ENCODE data around the gene TRUB2. TPM values are rescaled to one million over a fixed set of nuclear protein-coding genes. Genes with fewer than 3 reads are reported as not detected.
A peak's percentile ranks its signal among the peaks of the same experiment; 100 is the strongest.

The TRUB2 gene
- total RNA-seq, 1 experiment from 2014 or later: 42.1 TPM

GRCh38 chr9:128341435-128341849 is 19.2 kb upstream of the TRUB2 start:
- ChIA-PET RAD21 (ENCODE audit: low non-redundant PET in 1 of 2, low total read pairs in 2 of 2, uncharacterized antibody in 2 of 2, unreplicated experiment in 2 of 2) (interaction anchor here (0.6 to 1.2 kb wide), 4 partner anchors 37 to 79 kb away, joined by 3 to 6 read pairs (median 3); partner anchors contain the start of gene CERCAM (in 1 of the 2)), CTCF (interaction anchor here (0.7 to 1.5 kb wide), 12 partner anchors 10 to 86 kb away, joined by 3 to 40 read pairs (median 4); partner anchors contain the start of gene URM1), POLR2A (interaction anchor here (0.7 to 1.3 kb wide), 4 partner anchors 30 to 314 kb away, joined by 3 to 9 read pairs (median 3); partner anchors contain the start of gene URM1)
- peak; percentile 79 for DNase-seq (ENCODE audit: low read depth, low spot score)
- H2AFZ ChIP-seq (ENCODE audit: low read depth, low read length, poor library complexity, severe bottlenecking): no peak overlapping the region
- H4K20me1 ChIP-seq (ENCODE audit: insufficient read depth): no peaks in the 10 kb centered on the region
- no peak for TF ChIP-seq POLR2AphosphoS5 (IDR thresholded peaks at IDR 0.05; ENCODE audit: low read depth, low read length)
- TF ChIP-seq ZFX (IDR thresholded peaks at IDR 0.05): no peak
- TF ChIP-seq SRF (IDR thresholded peaks at IDR 0.05; ENCODE audit: low read depth): no peak
- TF ChIP-seq TCF7L2 (IDR thresholded peaks at IDR 0.05; ENCODE audit: borderline replicate concordance, extremely low read depth, insufficient read depth, insufficient read length): peak; percentile 90
- no peak for TF ChIP-seq FOSL1 (IDR thresholded peaks at IDR 0.05; ENCODE audit: low read depth)
- TF ChIP-seq ZBTB33 (IDR thresholded peaks at IDR 0.05; ENCODE audit: extremely low read depth, insufficient replicate concordance, low read length): no peak
- TF ChIP-seq SIN3A (IDR thresholded peaks at IDR 0.05; ENCODE audit: low read depth): no peak
- peak; percentile 93 for TF ChIP-seq RAD21 (IDR thresholded peaks at IDR 0.05; ENCODE audit: low read depth)
- TF ChIP-seq YY1 (IDR thresholded peaks at IDR 0.05; ENCODE audit: extremely low read depth, insufficient replicate concordance, low read depth, low read length): peak; percentile 42
- TF ChIP-seq ZNF274 (IDR thresholded peaks at IDR 0.05; ENCODE audit: low read depth, low read length): no peak
- no peak for TF ChIP-seq SP1 (IDR thresholded peaks at IDR 0.05; ENCODE audit: low read depth)
- TF ChIP-seq CTCF (IDR thresholded peaks at IDR 0.05 in 2 of 3, conservative IDR thresholded peaks at IDR 0.05 in 1 of 3; ENCODE audit: borderline replicate concordance in 1 of 3, insufficient read depth in 1 of 3, low read depth in 2 of 3, low read length in 2 of 3): peak; percentile 64 to 86 (median 66)
- TF ChIP-seq EGR1 (IDR thresholded peaks at IDR 0.05; ENCODE audit: low read depth): no peak
- no peak for TF ChIP-seq CEBPB (IDR thresholded peaks at IDR 0.05; ENCODE audit: low read depth)
- TF ChIP-seq CBX3 (IDR thresholded peaks at IDR 0.05; ENCODE audit: low read depth): no peak
- TF ChIP-seq EZH2phosphoT487 (IDR thresholded peaks at IDR 0.05; ENCODE audit: borderline replicate concordance): no peak
- H3K27me3 ChIP-seq (ENCODE audit: insufficient read depth, low read length): no peaks in the 10 kb centered on the region
- intact Hi-C loops (cut with micrococcal nuclease): loop anchor here (1.0 to 10.0 kb wide), 4 partner anchors 19 to 147 kb away; partner anchors contain the start of genes CIZ1, COQ4 and TRUB2
- peak overlapping the region; percentile 97 for H3K4me2 ChIP-seq (ENCODE audit: low read length)
- peak overlapping the region; percentile 84 to 86 for H3K4me3 ChIP-seq (replicated peaks in 1 of 2; ENCODE audit: low read depth in 1 of 2, low read length in 2 of 2)
- H3K27ac ChIP-seq (ENCODE audit: low read depth, low read length): peak overlapping the region; percentile 67
- H3K4me1 ChIP-seq (ENCODE audit: control insufficient read depth in 1 of 2, insufficient read depth in 2 of 2, low read length in 2 of 2): peaks cover 0 to 20% of the 10 kb centered on the region in 2 experiments; a peak in 2 of 4 replicates
- peaks cover 10% of the 10 kb centered on the region for H3K79me2 ChIP-seq (ENCODE audit: insufficient read depth, low read length)
- no peaks in the 10 kb centered on the region for H3K9me2 ChIP-seq (ENCODE audit: insufficient read depth)
- H3K9ac ChIP-seq (ENCODE audit: low read length): peak overlapping the region; percentile 77
- peak; percentile 67 for ATAC-seq
- no peaks in the 10 kb centered on the region for H3K9me3 ChIP-seq (ENCODE audit: control insufficient read depth in 1 of 2, insufficient read depth in 1 of 2, low read depth in 1 of 2, low read length in 2 of 2)
- H3K36me3 ChIP-seq (ENCODE audit: control insufficient read depth in 1 of 2, insufficient read depth in 2 of 2, low read length in 2 of 2): peaks cover 5 to 12% of the 10 kb centered on the region in 2 experiments; a peak in 3 of 4 replicates
- BruUV-seq (replicated peaks): TSS peak; percentile 40

Data from HCT116 (cell line).